Measurements from ENCODE around the gene GH1.
"Not testable (repeated sequence)": the region's sequence is repeated elsewhere in the genome, so short reads cannot be mapped to it uniquely, and the experiment has no call there.

GH1 gene

DNA sequence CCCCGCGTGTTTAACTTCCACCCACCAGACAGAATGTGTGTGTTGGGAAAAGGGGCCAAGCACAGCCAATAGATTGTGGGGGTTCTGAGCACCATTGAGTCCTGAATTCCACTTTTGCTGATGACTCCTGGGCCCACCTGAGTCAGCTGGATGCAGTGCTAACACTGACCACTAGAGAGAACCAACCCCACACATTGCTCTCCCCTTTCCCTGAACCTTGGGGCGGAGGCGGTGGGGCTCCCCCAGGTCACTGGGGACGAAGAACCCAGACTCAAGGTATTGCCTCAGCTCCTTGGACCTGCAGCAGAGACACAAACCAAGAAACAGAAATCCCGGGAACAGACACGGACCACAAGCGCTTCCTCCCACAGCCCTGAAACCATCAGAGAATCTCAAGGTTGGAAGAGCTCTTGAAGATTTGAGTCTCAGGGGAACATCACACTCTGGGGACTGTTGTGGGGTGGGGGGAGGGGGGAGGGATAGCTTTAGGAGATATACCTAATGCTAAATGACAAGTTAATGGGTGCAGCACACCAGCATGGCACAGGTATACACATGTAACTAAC lies 44.5 kb downstream of the GH1 start:
- not testable (repeated sequence) for H3K27ac ChIP-seq
- TF ChIP-seq, protein P1, sequence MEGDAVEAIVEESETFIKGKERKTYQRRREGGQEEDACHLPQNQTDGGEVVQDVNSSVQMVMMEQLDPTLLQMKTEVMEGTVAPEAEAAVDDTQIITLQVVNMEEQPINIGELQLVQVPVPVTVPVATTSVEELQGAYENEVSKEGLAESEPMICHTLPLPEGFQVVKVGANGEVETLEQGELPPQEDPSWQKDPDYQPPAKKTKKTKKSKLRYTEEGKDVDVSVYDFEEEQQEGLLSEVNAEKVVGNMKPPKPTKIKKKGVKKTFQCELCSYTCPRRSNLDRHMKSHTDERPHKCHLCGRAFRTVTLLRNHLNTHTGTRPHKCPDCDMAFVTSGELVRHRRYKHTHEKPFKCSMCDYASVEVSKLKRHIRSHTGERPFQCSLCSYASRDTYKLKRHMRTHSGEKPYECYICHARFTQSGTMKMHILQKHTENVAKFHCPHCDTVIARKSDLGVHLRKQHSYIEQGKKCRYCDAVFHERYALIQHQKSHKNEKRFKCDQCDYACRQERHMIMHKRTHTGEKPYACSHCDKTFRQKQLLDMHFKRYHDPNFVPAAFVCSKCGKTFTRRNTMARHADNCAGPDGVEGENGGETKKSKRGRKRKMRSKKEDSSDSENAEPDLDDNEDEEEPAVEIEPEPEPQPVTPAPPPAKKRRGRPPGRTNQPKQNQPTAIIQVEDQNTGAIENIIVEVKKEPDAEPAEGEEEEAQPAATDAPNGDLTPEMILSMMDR (conservative IDR thresholded peaks at IDR 0.05) = peak; percentile 23; the same call in 1 of the 2 replicates

DNA sequence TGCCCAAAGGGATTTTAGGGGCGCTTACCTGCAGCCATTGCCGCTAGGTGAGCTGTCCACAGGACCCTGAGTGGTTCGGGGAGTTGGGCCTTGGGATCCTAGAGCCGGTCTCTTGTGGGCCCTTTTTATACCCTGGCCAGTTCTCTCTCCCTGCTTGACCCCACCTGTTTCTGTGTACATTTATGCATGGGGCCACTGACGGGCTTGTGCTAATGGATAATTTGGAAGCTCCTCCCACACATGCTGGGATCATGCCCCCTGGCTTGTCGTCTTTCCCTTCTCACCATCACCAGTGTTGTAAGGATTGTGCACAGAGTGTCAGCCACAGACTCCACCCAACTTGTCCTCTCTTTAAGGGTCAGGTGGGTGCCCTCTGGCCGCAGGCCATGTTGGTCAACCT lies 45.1 kb downstream of the GH1 start, which contains the start of gene CSH2:
CSH2 (minus strand) TSS at position 101 of the 400 bp plus-strand sequence; CDS start at position 38, 63 bp downstream.
- H3K27ac ChIP-seq = not testable (repeated sequence)

GRCh38 chr17:63871646-63872365 lies 46.8 kb downstream of the GH1 start:
- not testable (repeated sequence) for H3K27ac ChIP-seq

GRCh38 chr17:63870292-63870665 lies 48.4 kb downstream of the GH1 start:
- H3K27ac ChIP-seq = not testable (repeated sequence)

DNA sequence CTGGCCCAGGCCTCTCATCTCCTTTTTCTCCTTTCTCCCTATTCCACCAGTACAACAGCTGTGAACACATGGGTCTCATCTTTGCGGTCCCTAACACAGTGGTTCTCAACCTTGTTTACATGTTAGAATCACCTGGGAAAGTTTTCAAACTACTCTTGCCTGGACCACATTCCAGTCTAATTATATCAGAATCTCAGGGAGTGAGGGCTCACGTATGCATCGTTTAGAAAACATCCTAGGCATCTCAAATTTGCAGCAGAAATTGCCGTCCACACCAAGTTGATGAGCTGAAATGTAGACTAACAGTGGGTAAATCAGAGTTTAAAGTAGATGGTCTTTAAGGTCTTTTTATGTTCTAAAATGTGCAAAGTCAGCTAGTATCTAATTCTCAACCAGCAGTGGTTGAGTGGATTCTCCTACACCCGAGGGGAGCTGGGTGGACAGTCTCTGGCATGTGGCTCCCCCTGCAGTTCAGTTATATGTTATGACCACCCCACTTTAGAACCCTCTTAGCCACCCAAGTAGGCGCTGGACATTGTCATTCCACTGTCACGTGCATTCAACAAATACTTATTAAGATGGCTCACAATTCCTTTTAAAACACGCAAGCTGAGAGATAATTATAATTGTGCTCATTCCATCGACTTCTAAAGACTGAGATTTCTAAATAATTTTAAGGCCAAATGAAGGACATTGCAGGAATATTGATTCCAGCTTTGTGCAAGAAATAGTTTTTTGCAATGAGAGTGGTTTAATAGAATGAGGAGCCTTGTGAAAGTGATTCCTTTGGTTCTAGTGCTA lies 48.9 kb downstream of the GH1 start:
- not testable (repeated sequence) for H3K27ac ChIP-seq
- TF ChIP-seq, protein P1 (conservative IDR thresholded peaks at IDR 0.05) = peak; percentile 17
